Ectodermal cell (in vitro differentiated cells): Measurements from ENCODE around the gene SEL1L. TPM values are rescaled to one million over a fixed set of nuclear protein-coding genes. Genes with fewer than 3 reads are reported as not detected.

ENCODE experiments used
- H3K27ac ChIP-seq: 2 replicates; pipeline ENCODE4 v1.7.0; 2013; ENCODE audit warnings: mild to moderate bottlenecking, low read depth, low read length; ENCODE audit not compliant: insufficient read depth, poor library complexity, severe bottlenecking
- H3K27me3 ChIP-seq: 2 replicates; pipeline ENCODE4 v1.7.0; 2013; ENCODE audit warnings: mild to moderate bottlenecking, low read length; ENCODE audit not compliant: insufficient read depth, control insufficient read depth, poor library complexity, severe bottlenecking
- H3K36me3 ChIP-seq: one replicate; pipeline ENCODE4 v1.7.0; 2013; ENCODE audit warnings: low read length; ENCODE audit not compliant: control insufficient read depth, insufficient read depth
- H3K4me1 ChIP-seq: one replicate; pipeline ENCODE4 v1.7.0; 2013; ENCODE audit warnings: low read length; ENCODE audit not compliant: control insufficient read depth, insufficient read depth
- H3K4me3 ChIP-seq: 2 replicates; pipeline ENCODE4 v1.7.0; 2013; ENCODE audit warnings: low read depth, low read length, control low read depth; ENCODE audit not compliant: insufficient read depth
- H3K9me3 ChIP-seq: 2 replicates; pipeline ENCODE4 v1.7.0; 2013; ENCODE audit warnings: mild to moderate bottlenecking, low read length, moderate library complexity; ENCODE audit not compliant: control insufficient read depth
- WGBS, 2 experiments: methylation state at CpG; one replicate each; pipeline ENCODE4 v1.1.7; 2013; ENCODE audit warnings: missing lambda C conversion rate in 2 of 2; 5-methylcytosine and 5-hydroxymethylcytosine counted together
- polyA plus RNA-seq, 4 experiments: library from polyadenylated mRNA; stranded (reverse); fragments of 50-300 nt; gene quantifications; one replicate each; pipeline ENCODE4 v1.2.3, GENCODE V29; 2013

SEL1L gene
- 22.5 TPM for polyA plus RNA-seq (2013, experiment 1 of 4)
- polyA plus RNA-seq (2013, experiment 2 of 4), result 28.3 TPM
- 19.1 TPM for polyA plus RNA-seq (2013, experiment 3 of 4)
- 19.9 TPM for polyA plus RNA-seq (2013, experiment 4 of 4)

DNA sequence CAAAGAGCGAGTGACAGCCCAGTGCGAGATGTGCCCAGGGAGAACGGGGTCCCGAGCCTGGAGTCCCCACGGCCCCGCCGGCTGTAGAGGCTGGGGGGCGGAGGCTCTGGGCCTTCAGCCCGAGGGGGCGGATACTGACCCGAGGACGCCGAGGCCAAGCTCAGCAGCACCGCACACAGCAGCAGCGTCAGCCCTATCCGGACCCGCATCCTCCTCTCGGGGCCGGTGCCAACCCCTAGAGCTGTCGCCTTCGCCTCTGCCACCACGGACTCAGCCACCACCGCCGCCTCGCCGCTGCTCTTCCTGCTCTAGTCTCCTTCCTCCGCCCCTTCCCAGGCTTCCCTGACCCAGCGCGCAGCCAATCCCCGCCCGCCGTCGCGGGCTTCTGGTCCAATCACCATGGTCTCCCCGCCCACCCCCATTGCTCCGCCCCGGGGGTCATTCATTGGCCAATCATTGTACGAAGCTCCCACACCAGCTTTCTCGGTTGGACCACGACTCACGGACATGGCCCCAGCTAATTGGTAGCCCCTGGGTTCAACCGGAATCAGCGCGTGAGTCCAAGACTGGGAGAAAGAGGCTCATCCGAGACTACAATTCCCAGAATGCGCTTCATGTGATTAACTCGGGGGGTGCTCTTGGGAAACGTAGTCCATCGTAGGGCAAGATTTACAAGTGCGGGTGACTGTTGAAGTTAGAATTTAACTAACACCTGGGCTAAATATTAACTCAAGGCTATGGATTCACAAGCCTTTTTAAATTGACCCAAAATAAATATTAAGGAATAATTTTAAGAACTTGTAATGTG is at the start of gene SEL1L:
Gene SEL1L, minus strand, starts transcription at position 318 of the 808 bp plus-strand sequence. Its CDS starts 109 bp downstream, at position 209.
- Histone ChIP-seq H3K4me3 (peak within 1 kb of the TSS; percentile 87), H3K4me1 (no peaks in the 10 kb centered on the region), H3K36me3 (no peaks in the 10 kb centered on the region), H3K27ac (no peak within 1 kb of the TSS), H3K9me3 (no peaks in the 10 kb centered on the region), H3K27me3 (no peaks in the 10 kb centered on the region)
- WGBS, 2 experiments, result 0 to 1% methylated on average over 50 of the region's 50 CpGs

DNA sequence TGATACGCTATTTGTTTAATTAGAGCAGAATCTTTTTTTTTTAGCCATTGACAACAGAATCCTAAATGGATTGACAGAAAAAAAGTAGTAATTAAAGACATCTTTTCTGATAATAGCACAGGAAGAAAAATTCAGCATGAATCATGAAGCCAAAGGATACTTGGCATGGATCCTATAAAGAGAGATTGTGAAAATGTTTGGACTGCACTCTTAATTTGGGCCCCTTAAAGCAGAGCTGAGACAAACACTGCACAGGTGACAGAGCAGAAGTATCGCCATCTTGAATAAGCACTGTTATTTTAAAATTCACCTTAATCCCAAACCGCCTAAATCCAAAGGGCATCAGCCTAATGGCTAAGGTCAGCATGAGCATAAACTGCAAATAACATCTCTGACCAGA is 48.8 kb upstream of the SEL1L start:
- Histone ChIP-seq H3K4me1 (no peaks in the 10 kb centered on the region), H3K27ac (no peak overlapping the region), H3K36me3 (no peaks in the 10 kb centered on the region), H3K9me3 (no peaks in the 10 kb centered on the region), H3K4me3 (no peak overlapping the region), H3K27me3 (no peaks in the 10 kb centered on the region)
- WGBS, 2 experiments, result 91 to 92% methylated on average over 2 to 3 of the region's 3 CpGs

DNA sequence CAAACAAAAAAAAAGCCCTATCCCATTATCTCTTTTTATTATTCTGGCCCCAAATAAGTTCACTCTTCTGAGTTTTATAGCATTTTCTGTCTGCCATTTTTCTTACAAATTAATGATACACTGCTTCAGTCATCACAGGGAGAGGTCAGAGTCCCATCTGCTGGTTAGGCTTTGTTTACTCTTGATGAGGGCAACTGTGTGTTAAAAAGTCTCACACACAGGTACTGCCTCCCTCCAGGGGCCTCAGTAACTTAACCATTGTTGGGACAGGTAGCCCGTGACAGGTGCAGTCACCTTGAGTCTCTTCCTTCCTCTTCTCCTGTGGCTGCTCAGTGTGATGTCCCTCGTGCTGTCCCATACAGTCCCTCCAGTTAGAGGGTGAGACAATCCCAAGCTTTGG is 45.5 kb upstream of the SEL1L start:
- H3K36me3 ChIP-seq, result no peaks in the 10 kb centered on the region
- no peaks in the 10 kb centered on the region for H3K4me1 ChIP-seq
- no peak overlapping the region for H3K27ac ChIP-seq
- WGBS, 2 experiments, result 92 to 100% methylated on average over 2 of the region's 2 CpGs
- no peak overlapping the region for H3K4me3 ChIP-seq
- H3K9me3 ChIP-seq, result no peaks in the 10 kb centered on the region
- H3K27me3 ChIP-seq, result no peaks in the 10 kb centered on the region

DNA sequence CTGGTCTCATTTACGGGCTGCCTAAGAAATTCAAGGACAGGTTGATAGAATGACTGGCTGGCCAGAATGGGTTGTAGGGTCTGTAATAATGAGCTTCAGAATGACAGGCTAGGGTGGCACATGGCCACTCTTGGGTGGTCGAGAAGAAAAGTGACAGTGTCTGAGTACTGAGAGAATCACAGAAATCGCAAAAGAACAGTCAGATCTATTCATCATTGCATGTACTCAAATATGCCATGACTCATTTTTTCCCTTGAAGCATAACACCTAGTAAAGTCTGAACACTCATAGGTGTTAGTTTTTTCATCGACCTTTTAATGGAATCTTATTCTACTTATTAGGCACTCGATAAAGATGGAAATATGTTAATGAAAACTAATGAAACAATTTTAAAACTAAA is 37.8 kb upstream of the SEL1L start:
- 92% methylated on average over 3 to 5 of the region's 5 CpGs for WGBS, 2 experiments
- Histone ChIP-seq H3K27ac (no peak overlapping the region), H3K9me3 (no peaks in the 10 kb centered on the region), H3K27me3 (no peaks in the 10 kb centered on the region), H3K4me1 (no peaks in the 10 kb centered on the region), H3K4me3 (no peak overlapping the region), H3K36me3 (no peaks in the 10 kb centered on the region)

DNA sequence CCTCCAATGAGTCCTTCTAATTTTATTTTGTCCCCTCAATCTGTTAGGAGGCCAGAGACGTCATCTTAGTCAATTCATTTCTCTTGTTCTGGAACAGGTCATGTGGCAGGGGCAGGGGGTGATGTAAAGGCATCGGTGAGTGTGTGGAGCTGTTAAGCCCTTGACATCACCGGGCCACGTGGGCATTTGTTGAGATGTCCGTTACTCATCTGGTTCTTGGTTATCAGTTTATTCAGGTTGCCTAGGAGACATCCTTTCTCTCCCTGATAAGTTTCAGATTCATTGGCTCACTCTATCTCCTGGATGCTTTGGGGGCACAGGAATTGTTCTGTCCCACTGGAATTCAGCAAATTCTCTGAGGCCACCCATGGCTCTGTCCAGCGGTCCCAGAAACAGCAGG is 33.6 kb upstream of the SEL1L start:
- Histone ChIP-seq H3K4me1 (peaks cover 9% of the 10 kb centered on the region), H3K9me3 (no peaks in the 10 kb centered on the region), H3K27me3 (no peaks in the 10 kb centered on the region), H3K36me3 (no peaks in the 10 kb centered on the region), H3K4me3 (no peak overlapping the region), H3K27ac (no peak overlapping the region)
- WGBS, 2 experiments, result 88 to 91% methylated on average over 6 of the region's 6 CpGs

DNA sequence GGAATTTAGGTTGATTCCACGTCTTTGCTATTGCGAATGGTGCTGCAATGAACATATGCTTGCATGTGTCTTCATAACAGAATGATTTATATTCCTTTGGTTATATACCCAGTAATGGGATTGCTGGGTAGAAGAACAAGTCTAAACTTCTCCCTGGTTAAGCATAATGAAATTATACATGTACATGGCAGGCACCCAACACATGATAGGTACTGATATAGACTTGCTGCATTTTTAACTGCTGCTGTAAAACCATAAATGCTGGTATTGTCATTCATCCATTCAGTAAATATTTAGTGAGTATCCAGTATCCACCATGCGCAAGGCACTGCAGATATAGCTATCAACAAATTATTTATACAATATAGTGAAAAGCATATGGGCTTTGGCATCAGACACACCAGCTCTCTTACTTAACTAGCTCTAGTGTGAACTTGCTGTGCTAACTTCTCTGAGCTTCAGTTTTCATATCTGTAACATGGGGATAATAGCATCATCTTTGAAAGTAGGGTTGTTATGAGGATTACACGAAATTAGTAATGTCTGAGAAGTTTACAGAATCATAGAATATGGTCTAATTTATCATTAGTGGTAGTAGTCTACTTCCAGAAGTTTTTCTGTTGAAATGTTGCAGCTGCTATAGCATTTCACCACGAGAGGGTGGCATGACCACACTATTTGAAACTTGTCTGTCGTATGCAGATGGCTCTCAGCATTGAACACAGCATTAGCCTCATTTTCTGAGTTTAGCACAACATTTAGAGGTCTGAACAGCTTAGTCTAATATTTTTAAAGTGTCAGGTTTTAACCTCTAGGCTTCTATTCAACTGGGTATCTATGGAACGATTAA is 32.0 kb upstream of the SEL1L start:
- no peaks in the 10 kb centered on the region for H3K9me3 ChIP-seq
- no peaks in the 10 kb centered on the region for H3K36me3 ChIP-seq
- H3K4me3 ChIP-seq, result no peak overlapping the region
- WGBS, 2 experiments, result 49 to 51% methylated on average over 7 of the region's 7 CpGs
- H3K27me3 ChIP-seq, result no peaks in the 10 kb centered on the region
- peaks cover 9% of the 10 kb centered on the region for H3K4me1 ChIP-seq
- no peak overlapping the region for H3K27ac ChIP-seq

DNA sequence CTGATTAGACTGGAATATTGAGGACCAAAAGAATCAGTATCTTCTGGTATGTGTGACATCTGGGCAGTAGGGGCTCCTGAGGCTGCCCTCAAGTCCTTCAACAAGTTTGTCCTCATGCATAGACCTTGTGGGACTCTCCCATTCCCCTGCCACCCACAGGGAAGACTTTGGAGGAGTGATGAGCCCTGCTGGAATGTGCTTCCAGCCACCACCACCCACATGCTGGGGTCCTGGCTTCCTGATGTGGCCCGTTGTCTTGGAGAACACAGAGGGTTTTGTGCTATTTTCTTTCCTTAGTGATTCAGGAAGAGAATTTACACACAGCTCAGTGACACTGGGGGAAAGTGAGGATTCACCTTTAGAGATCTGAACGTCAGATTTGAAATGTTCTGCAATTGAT is 29.2 kb upstream of the SEL1L start:
- H3K27me3 ChIP-seq, result no peaks in the 10 kb centered on the region
- 49 to 56% methylated on average over 2 of the region's 2 CpGs for WGBS, 2 experiments

DNA sequence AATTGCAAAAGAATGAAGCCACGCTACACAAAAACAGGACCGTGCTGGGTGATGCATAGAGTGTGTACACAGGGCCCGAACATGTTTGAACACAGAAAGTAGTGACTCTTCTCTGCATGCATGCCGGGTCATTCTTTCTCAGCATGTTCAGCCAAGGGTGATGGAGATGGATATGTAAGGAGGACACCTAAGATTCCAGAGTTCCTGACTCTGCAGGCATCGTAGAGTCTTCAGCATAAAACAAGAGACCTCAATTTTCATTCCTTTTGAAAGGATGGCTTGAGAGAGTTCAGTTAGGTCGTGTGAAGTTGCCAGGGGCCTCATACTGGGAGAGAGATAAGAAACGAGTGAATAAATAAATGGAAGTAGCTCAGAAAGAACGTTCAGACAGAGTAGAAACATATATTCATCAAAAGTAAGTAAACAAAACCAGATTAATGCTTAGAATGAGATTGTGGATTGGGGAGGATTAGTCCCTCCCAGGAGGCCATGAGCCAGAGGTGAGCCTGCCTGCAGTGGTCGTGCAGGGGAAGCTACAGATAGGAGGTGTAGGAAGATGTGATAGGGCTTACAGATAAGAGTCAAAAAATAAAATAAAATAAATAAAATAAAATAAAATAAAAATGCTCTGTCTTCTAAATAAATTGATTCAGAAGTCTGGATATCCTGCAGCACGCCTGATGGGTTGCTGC is 27.6 kb upstream of the SEL1L start:
- no peak overlapping the region for H3K27ac ChIP-seq
- no peaks in the 10 kb centered on the region for H3K9me3 ChIP-seq
- no peaks in the 10 kb centered on the region for H3K27me3 ChIP-seq
- peaks cover 9% of the 10 kb centered on the region for H3K4me1 ChIP-seq
- no peaks in the 10 kb centered on the region for H3K36me3 ChIP-seq
- no peak overlapping the region for H3K4me3 ChIP-seq
- WGBS, 2 experiments, result 42 to 55% methylated on average over 9 to 10 of the region's 10 CpGs

More for the DNA sequence above, 29.2 kb upstream of the SEL1L start:
- Histone ChIP-seq H3K36me3 (no peaks in the 10 kb centered on the region), H3K27ac (no peak overlapping the region), H3K4me3 (no peak overlapping the region), H3K9me3 (no peaks in the 10 kb centered on the region), H3K4me1 (peaks cover 9% of the 10 kb centered on the region)

DNA sequence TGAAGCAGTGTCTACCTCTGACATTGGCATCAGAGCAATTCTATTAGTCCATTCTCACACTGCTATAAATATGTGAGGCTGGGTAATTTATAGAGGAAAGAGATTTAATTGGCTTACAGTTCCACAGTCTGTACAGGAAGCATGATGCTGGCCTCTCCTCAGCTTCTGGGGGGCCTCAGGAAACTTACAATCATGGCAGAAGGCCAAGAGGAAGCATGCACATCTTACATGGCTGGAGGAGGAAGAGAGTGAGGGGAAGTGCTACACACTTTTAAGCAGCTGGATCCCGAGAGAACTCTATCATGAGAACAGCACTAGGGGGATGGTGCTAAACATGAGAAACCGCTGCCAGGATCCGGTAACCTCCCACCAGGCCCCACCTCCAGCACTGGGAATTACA is 25.7 kb upstream of the SEL1L start:
- 76% methylated on average over 3 of the region's 3 CpGs for WGBS, 2 experiments
- Histone ChIP-seq H3K4me1 (peaks cover 9% of the 10 kb centered on the region), H3K4me3 (no peak overlapping the region), H3K36me3 (no peaks in the 10 kb centered on the region), H3K27me3 (no peaks in the 10 kb centered on the region), H3K27ac (no peak overlapping the region), H3K9me3 (no peaks in the 10 kb centered on the region)

DNA sequence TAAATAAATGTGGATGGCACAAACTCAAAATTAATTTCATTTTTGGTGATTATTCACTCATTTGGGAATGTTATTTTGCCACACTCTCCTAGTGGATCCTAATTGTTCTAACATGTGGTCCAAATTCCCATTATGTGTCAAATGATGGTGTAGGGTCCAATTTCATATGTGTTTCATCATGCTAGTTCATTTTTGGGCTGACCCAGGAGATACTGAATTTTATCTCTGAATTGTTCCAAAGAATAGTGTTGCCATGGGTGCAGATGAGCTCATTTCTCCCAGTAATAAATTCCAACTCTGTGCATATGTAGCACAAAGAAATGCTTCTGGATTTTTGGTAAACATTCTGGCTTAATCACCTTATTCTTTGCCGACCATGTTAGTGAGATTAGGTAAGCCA is 23.5 kb upstream of the SEL1L start:
- Histone ChIP-seq H3K9me3 (no peaks in the 10 kb centered on the region), H3K27me3 (no peaks in the 10 kb centered on the region), H3K4me1 (no peaks in the 10 kb centered on the region), H3K36me3 (no peaks in the 10 kb centered on the region), H3K27ac (no peak overlapping the region), H3K4me3 (no peak overlapping the region)
- WGBS, 2 experiments, result 94 to 97% methylated on average over 1 of the region's 1 CpG
